ENCODE measurements around the gene TWIST2.
A peak's percentile ranks its signal among the peaks of the same experiment; 100 is the strongest.

TWIST2 gene

DNA sequence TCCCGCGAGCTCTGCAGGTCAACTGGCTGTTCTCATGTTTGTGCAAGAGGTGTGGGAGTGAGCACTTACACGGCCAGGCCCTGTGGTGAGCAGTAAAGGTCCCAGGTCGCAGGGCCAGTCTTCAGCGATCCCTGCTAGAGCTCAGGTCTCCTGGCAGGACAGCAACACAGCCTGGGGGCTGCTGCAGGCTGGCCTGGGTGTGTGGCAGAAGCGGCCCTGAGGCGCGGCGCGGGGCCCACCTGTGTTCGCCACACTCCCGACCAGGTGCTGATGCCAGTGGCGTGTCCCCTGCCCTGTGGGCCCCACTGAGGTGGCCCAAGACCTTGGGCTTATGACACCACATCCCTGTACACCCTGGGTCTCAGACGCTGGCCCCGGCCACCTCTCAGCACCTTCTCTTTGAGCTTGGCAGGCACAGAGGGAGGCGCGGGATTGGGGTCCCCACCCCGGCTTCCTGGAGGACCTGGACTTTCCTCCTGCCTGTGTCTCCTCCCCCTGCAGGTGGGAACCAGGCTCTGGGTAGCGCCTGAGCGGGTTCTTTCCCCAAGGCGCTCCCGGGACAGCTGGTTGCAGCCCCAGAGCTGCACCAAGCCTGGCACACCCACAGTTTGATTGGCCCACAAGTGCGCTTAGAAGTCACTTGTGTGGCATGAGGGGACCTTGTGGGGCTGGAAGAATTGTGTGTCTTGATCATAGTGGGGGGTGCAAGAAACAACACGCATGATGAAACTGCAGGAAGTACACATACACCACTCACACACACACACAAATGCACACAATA lies 59.2 kb downstream of the TWIST2 start:
- no peak for DNase-seq

DNA sequence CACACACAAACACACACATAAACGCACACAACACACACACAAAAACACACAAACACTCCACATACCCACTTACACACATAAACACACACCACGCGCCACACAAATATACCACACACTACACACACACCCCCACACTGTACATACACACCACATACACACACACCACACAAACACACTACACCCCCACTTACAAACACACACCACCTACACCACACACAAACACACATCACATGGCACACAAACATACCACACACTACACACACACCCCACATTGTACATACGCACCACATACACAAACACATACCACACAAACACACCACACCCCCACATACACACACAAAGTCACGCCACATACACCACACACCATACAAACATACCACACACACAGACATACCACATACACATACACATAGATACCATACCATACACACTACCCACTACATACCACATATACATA lies 59.9 kb downstream of the TWIST2 start:
- DNase-seq = no peak

DNA sequence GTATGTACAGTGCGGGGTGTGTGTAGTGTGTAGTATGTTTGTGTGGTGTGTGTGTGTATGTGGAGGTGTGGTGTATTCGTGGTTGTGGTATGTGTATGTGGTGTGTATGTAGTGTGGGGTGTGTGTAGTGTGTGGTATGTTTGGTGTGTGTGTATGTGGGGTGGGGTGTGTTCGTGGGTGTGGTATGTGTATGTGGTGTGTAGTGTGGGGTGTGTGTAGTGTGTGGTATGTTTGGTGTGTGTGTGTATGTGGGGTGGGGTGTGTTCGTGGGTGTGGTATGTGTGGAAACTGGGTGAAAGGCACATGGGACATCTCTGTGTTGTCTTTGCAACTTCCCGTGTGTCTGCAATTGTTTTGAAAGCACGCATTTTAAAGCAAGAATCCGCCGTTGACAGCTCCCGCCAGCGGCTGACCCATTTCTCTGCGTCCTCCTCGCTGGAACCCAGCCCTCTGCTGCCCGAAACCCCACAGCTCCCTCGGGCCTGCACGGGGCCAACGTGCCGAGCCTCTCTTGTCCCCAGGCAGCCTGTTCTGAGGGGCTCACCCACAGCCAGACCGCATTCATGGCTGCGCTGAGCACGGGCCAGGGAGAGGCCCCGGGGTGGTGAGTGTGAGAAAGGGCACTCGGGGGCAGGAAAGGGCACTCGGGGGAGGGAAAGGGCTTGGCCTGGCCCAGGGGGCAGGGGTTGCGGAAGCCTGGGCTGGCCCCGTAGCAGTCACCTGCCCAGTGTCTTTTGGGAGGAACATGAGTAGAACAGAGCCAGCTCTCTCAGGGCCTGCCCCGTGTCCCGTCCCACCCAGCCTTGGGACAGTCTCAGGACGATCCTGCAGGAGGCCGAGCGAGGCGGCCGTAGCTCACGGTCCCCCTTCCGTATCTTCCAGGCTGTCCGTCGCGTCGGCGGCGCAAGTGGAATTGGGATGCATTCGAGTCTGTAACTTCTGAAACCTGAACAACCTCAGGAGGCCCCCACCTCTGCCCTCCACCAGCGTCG lies 61.4 kb downstream of the TWIST2 start:
- DNase-seq = peak; percentile 70

DNA sequence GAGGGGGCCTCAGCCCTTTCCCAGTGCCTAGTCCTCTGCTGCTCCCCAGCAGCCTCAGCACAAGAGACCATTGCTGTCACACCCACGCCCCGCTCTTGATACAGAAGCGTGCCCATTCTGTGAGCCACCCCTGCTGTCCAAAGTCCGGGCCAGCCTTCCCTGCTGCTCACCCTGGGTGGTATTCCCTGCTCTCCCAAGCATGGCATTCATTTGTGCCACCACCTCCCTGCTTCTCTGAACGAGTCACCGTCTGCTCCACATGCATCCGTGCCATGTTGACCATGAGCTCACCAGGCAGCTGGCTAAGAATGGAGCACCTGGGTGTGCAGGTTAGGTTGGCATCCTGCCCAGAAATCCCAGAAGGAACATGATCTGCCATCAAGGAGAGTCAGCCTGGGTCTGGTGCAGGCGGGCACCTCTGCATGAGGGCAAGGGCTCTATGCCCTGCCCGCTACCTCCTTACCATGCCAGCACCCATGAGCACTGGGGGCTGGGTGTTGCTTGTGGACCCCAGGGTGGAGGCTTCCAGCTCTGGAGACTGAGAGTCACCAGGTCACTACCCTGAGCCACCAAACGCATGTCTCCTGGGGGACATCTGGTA lies 63.0 kb downstream of the TWIST2 start:
- DNase-seq = no peak

DNA sequence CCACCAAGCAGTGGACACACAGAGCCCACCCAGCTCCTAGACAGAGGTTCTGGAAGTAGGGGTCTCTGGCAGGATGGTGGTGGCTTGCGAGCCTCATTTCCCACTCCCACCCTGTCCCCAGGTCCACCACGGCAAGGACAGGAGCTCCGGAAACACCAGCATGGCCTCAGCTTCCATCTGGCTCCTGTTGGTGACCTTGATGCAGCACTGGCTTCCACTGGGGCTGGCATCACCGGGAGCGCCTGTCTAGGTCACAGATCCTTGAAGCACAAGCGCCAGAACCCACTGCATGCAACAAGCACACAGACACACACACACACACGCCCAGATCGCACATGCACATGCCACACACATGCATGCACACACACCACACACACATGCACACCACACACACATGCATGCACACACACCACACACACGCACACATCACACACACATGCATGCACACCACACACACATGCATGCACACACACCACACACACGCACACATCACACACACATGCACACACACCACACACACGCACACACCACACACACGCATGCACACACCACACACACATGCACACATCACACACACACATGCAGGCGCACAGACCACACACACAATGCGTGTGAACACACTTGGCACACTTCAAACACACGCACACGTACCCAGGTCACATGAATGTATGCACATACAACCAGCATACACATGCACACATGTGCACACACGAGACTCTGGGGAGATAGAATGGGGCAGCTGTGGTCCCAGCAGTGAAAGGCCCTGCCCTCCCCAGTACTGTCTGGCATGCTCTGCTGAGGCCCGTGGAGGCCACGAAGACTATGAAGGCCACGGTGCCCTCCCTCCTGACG lies 63.7 kb downstream of the TWIST2 start:
- DNase-seq = no peak

DNA sequence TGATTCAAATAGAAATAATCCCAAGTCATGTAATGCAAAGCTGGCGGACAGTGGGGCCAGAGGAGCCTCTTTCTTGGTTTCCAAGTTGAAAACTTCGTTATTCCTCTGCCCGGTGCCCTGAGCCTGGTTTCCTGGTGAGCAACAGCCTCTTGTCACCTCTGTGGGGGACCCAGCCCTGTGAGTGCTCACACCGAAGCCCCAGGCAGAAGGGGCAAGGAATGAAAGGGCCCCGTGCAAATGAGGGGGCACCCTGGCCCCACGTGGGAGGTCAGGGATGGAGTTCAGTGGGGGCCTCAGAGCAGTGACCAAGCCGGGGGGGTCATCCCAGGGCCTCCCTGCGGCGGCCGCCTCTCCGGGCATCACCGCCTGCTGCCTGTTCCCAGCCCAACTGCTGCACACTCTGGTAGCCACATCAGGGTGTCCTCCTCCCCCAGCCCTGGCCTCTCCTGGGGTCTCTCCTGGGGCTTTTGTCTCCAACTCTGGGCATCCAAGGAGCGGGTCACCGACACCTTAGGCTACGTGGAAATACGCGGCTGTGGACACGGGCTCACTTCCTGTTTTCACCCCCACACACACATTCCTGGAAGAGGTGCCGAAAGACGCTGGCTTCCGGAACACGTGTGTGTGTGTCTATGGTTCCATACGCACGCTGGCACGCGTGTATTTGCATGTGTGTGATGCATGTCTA lies 64.5 kb downstream of the TWIST2 start:
- DNase-seq = no peak

DNA sequence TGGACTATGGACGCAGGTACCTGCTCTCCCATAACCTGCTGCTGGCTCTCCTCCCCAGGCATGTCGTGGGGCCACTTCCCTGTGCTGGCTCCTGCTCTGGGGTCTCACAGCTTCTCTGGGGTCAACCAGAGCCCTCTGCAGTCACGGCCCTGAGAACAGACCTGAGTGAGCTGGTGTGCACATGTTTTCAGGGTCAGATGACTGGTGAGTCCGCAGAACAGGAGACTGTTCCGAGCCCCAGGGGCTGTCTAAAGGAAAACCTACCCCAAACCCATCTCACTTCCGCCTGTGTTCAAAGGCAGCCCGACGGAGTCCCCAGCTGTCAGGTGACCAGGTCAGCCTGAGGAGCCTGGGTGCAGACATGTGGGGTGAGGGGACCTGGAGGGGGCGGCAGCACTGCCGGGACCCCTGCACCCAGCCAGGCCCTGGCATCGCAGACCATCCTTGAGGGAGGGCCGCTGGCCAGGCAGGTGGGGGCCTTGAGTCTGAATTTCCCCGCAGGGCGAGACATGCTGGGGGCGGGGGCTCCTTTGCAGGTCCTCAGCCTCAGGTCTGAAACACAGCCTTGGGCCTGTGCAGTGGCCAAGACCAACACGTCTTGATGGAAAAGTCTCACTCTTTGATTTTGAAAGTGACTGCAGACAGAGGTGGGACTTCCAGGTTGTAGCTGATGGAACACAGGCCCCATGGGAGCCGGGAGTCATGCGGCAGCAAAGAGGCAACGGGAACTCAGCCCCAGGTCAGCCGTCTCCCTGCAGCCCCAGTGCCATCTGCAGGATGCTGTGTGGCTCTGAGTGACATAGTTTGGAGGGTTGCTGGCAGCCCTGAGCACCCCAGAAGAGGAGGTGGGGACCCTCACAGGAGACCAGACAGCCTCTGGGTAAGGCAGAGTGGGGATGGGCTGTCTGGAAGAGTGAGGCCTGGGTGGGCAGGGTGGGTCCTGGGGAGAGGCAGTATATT lies 65.3 kb downstream of the TWIST2 start:
- DNase-seq = no peak

DNA sequence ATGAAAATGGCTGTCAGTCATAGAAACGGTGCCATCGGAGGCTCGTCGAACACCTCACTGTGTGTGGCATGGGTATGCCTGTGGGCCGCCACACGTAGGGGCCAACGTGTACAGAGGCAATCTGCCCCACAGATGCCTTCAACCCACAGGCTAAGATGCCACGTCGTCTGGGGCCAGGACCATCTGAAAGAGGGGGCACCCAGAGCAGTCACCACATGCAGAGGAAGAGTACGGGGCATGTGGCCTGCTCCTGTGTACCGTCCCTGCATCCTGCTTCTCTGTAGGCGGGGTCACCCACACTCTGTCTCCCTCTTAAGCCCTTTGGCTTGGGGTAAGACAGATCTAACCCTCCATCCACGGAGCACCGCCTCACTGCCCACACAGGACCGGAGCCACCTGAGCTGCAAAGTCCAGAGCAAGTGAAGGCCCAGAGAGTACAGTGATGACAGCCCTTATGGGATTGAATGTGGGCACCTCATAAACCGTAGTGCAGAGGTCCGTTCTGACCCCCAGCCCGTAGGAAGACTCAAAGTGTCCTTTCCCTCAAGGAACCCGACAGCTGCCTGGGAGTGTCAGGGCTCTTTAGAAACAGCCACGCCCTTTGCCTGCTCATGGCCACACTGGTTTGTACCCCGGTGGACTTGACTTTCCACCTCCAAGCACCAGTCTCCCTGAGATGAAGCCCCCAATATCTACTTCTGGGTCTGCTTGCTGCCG lies 66.2 kb downstream of the TWIST2 start:
- no peak for DNase-seq

DNA sequence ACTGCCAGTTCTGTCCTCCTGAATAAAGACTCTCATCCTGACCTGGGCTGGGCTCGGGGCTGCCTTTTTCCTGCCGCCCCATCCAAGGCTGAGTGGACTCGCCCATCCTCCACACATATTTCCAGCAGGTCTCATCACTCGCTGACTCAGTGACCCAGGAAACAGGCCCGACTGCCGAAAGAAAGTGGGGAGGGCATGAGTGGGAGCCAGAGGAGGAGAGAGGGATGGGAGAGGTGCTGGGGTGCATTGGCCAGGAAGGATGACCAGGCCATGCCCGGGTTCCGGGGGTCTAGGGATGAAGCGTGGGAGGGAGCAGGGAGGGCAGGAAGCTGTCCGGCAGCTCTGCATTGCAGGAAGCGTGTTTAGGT lies 66.7 kb downstream of the TWIST2 start:
- peak; percentile 82 for DNase-seq

DNA sequence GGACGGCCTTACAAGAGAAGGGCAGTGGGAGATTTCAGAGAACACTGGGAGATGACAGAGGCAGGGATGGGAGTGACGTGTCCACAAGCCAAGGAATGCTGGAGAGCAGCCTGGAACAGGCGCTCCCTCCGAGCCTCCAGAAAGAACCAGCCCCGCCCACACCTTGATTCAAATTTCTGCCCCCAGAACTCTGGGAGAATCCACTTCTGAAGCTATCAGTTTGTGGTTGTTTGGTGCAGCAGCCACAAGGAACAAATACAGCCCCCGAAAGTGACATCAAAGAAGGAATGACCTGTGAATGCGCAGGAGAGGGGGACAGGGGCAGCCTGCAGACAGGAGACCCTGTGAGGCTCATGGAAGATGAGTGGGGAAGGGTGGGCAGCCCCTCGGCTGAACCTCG lies 67.3 kb downstream of the TWIST2 start:
- no peak for DNase-seq

DNA sequence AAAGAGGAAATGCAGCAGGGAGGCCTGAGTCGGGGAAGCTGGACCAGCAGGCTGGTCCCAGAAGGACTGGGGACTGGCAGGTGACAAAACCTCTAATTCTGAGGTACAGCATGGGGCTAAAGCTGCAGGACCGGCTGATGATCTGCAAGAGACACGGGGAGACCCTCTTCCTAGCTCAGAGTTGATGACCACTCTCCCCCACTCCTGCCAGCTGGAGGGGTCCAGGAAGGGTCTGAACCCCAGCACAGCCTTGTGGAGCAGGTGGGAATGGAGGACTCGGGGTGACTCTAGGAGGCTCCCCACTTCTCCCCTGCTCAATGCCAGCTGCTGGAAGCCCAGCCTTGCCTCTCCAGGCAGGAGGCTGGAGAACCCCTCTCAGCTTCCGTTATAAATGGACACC lies 67.7 kb downstream of the TWIST2 start:
- no peak for DNase-seq

DNA sequence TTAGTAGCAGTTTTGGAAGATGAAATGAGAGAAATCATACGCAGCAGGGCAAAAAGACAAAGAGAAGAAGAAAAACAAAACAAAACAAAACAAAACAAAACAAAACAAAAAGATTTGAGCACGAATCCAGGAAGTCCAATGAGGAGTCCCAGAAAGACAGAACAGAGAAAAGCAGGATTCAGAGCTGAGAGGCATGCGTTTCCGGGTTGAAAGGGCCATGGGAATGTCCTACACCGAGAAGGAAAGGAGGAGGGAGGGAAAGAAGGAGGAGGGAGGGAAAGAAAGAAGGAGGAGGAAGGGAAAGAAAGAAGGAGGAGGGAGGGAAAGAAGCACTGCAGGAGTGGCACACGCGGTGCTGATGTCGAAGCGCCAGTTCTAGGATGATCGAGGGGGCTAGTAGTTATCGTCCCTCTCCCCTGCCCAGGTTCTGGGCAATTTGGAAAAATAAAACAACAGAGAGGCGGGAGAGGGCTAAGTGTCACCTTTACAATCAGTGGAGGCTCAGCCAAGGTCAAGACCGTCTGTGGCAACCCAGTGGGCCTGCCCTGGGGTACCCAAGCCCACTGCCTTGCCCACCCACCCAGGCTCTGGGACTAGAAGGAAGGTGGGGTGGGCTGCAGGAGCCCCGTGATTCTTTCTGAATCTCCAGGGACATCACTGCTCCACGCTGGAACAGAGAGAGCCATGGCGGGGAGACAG lies 68.4 kb downstream of the TWIST2 start:
- DNase-seq = no peak

DNA sequence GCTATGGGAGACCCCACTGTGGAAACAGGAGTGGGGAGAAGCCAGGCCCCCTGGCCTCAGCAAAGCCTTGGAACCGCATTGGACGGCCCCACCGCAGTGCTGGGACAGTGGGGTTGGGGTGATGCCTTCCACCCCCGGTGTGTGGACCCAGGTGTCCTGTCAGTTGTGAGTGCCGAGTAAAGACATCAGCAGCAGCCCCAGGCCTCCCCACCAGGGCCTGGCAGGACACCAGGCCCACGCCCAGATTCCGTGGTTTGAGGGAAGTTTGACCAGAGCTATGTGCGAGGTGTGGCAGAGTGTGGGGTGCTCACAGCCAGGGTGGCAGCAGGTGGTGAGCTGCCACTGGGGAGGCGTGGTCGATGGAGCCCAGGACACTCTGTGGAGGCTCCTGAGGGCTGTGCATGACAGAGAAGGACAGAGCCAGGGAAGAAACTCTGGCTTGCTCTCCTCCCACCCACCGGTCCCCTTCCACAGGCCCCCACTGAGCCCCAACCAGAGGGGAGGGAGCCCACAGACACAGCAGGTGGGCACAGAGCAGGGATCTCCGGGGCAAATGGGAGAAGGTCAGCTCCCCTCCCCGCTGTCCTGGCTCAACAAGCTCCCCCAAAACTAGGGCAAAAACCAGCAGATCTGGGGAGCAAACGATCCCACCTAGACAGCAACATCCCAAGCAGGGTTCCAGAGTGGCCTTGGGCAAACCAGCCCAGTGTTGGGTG lies 69.1 kb downstream of the TWIST2 start:
- DNase-seq = no peak

DNA sequence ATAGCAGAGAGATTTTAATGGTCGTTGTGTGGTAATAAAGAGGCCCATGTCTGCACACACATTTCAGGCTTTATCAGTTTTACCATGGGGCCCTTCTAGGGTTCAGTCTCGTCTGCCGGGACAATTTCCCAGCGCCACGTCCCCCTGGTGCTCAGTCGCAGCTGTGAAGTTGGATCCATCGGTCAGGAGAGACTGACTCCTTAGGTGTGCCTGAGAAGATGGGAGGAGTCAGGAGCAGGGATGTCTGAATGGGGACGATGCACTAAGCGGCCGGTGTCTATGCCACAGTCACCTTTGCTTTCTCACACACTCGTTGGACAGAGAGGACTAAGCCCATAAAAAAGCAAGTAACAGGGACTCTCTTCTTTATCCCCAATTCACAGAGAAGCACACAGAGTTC lies 71.4 kb downstream of the TWIST2 start:
- DNase-seq = no peak

DNA sequence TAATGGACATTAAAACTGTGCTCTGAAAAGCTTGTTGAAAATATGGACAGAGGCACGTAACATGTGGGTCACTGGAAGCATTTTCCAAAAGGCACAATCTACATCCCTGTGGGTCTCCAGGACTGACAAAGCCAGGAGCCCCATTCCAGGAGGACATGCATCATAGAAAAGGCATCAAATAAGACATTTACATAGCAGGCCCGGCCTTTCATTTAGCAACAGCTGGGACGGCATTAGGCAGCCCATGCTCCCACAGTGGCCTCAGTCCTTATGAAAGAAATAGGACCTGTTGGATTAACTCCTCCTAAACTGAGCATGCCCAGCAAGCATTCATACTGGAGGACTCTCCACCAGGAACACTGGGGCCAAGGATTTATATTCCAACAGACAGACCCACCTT lies 72.2 kb downstream of the TWIST2 start:
- DNase-seq = no peak

DNA sequence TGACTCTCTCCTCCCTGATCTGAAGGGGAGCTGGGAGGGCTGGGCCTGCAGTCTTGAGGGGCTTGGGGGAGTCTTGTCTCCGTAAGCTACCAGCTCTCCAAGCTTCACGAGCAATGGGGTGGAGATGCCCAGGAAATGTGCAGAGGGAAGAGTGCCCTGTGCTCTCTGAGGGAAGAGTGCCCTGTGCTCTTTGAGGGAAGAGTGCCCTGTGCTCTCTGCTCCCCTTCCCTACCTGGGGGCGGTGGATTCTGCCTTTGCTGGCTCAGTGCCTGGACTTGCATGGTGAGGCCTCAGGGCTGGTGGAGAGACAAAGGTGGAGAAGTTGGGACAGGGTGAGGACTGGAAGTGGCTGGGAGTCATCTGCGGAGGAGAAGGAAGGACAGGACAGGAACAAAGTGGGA lies 72.7 kb downstream of the TWIST2 start:
- DNase-seq = no peak

DNA sequence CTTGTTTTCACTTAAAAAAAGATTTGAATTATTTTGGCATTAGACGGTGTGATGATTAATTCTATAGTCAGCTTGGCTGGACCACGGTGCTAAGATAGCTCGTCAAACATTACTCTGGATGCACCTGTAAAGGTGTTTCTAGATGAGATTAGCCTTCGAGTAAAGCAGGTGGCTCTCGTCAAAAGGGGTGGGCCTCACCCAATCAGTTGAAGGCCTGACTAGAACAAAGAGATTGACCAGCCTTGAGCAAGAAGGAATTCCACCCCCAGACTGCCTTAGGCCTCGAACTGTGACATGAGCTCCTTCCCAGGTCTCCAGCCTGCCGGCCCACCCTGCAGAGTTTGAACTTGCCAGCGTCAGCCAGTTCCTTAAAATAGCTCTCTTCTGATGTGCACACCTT lies 73.4 kb downstream of the TWIST2 start:
- no peak for DNase-seq

DNA sequence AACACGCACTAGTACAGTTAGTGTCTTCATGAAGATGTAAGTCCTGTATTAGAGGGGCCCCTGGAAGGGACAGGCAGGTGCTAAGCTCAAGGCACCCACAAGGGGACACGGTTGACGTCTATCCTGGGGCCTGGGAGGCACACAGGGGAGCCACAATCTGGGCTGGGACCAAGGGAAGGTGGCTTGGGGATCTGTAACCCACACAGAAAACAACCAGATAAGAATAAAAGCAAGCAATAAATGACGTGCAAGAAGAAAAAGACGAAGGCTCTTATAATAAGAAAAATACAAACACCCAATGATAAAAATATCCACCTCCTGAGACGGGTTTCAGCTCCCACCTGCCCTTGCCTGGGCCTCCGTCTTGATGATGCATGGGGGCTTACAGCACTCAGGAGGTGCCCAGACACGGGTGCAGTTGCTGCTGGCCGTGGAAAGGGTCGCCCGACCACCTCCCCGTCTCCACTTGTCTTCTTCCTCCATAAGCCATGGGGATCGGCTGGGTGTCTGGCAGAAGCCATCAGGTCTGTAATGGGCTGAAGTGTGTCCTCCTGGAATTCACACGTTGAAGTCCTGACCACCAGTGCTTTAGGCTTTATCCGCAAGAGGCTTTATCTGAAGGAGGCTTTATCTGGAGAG lies 73.9 kb downstream of the TWIST2 start:
- DNase-seq = no peak
